HTERT RPE-1 (cell line): Measurements from ENCODE around the gene SMIM5.

Experiments
- in situ Hi-C: fragments of 300-500 bp; cut with MboI; formaldehyde crosslinking; loops from 4 replicates; pipeline ENCODE4 v1.14.3; 2020; ENCODE audit warnings: low sequenced_read_pairs

Gene SMIM5

DNA sequence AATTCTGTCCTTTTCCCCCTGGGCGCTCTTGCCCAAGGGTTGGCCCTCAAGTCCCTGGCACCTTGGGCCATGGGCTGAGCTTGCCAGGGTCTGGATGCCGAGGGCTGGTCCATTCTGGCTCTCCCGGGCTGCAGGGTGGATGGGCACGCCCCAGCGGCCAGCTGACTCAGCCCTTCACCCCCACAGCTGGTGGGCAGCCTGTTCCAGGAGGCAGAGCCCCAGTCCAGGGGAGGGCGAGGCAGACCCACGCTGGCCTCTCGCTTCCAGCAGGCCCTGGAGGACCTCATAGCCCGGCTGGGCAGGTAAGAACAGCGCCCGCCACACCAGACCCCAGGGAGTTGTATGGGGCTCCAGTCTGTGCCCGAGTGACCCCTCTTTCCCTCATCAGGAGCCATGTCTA, 30.6 kb upstream of the SMIM5 start:
- in situ Hi-C loops, result no loop called here

- in situ Hi-C loops, result no loop called here
Measured at GRCh38 chr17:75603123-75603522, 30.1 kb upstream of the SMIM5 start.

DNA sequence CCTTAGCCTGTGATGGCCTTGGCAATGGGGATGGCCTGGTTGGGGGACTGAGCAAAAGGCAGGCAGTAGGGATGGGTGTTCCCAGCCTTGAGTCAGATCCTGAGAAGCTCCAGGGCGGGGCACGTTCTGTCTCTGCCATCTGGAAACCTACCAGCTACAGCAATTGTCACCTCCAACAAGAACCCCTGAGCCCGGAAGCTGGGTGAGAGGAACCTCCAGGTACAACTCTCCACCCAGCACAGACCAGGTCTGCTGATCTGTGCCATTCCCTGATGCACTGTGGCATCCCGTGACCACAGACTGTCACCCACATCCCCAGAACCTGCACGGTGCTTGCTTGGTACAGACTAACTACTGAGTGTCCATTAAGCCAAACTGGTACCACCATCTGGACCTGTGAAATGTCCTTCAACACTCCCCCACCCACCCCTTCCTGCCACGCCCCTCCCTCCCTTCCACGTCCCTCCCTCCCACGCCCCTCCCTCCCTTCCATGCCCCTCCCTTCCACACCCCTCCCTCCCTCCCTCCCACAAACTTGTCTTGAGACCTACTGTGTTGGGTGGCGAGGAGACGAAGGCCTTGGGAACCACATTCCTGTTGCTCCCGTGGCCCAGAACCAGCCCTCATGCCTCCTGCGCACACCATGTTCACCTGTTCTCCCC, 29.1 kb upstream of the SMIM5 start:
- in situ Hi-C loops, result no loop called here

GRCh38 chr17:75605790-75606189, 27.4 kb upstream of the SMIM5 start:
- in situ Hi-C loops, result no loop called here

GRCh38 chr17:75607086-75607485, 26.1 kb upstream of the SMIM5 start:
- in situ Hi-C loops, result no loop called here

DNA sequence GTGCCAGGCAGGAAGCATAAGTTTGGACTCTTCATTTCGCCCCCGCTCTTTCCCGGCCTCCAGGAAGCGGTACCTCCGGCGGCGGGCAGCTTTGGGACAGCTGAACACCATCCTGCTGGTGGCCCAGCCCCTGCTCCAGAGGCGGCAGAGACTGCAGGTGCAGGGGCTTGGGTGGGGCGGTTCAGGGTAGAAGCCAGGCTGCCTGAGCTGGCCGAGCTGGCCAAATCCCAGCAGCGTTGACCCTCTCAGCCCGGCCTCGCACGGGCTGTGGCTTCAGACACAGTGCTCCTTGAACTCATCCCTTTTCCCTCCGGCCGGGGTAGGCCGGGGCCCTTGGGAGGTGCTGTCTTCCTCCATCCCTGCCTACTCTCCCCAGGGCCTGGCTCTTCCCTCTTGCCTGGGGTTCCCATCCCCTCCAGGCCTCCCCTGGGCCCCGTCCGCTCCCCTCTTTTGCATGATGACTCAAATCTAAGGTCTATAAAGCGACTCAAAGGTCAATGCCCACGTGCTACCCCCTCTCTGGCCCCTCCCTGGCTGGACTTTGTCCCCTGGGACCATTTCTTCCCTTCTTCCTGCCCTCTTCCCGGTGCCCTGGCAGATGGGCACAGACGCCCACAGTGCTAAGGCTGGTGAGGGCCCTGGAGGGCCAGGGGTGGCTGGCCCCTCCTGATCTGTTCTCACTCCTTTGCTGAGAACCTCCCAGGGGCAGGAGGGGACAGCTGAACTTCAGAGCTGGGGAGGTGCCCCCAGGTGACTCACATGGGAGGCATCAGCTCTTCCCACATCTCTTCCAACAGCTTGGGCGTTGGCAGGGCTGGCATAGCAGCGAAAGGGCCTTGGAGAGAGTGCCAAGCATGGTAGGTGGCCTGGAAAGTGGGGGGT, 22.9 kb upstream of the SMIM5 start:
- in situ Hi-C loops, result no loop called here

DNA sequence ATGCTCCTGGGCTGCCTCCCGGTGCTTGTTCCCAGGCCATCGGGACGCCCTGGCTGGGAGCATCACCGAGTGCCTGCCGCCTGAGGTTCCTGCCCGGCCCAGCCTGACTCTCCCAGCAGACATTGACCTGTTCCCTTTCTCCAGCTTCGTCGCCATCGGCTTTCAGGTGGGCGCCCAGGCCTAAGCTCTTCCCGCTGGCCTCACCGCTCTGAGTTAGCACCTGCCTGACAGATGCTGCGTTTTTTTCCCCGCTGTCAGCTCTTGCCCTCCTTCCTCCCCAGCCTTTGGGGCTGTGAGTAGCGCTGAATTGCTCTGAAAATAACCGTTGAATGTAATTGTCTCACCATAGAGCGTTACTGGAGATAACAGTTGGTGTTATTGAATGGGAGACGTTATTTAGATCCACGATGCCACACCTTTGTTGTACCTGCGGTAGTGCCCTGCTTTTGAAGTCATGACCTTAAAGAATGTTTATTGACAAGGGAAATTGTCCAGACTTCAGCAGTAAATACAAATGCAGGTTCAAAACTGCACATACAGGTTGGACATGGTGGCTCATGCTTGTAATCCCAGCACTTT, 21.3 kb upstream of the SMIM5 start:
- in situ Hi-C loops, result no loop called here

DNA sequence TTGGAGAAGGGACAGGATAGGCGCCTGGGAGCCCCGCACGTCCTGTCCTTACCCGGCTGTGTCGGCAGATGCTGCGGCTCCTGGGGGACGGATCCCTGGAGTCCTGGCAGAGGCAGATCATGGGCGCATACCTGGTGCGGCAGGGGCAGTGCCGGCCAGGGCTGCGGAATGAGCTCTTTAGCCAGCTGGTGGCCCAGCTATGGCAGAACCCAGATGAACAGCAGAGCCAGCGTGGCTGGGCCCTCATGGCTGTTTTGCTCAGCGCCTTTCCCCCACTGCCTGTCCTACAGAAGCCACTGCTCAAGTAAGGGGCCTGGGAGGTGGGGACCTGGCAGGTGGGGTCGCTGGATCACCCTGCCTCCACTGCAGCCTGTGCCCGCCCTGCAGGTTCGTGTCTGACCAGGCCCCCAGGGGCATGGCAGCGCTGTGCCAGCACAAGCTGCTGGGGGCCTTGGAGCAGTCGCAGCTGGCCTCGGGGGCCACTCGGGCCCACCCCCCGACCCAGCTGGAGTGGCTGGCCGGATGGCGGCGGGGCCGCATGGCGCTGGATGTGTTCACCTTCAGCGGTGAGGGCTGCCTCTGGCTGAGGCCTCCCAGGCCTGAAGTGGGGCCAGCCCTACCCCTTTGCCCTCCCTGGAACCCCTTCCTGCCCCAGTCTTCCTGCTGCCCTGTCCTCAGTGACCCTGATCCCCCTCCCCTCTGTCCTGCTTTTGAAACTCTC, 20.2 kb upstream of the SMIM5 start:
- in situ Hi-C loops, result no loop called here

- in situ Hi-C loops, result no loop called here
Measured at GRCh38 chr17:75614006-75614405, 19.2 kb upstream of the SMIM5 start.

DNA sequence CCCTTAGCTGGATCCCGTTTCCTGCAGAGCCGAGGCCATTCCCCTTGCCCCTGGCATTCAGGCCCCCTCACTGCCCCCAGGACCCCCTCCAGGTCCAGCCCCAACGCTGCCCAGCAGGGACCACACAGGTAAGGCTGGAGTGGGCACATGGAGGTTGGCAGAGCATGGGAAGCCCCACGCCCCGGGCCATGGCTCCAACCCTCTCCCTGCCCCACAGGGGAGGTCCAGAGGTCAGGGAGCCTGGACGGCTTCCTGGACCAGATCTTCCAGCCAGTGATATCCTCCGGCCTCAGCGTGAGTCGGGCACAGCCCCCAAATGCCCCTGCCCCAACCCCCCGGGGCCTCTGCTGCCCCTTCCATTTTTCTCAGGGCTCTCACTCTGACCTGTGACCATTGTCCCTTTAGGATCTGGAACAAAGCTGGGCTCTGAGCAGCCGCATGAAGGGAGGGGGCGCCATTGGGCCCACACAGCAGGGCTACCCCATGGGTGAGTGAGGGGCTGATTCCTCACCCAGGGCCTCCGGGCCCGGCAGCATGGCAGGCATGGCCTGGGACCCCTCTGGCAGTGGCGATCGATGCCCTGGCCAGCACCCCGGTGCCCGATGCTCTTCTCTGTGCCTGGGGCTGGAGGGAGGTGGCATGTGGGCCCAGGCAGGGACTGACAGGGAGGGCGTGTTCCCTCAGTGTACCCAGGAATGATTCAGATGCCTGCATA, 18.5 kb upstream of the SMIM5 start:
- in situ Hi-C loops, result no loop called here

DNA sequence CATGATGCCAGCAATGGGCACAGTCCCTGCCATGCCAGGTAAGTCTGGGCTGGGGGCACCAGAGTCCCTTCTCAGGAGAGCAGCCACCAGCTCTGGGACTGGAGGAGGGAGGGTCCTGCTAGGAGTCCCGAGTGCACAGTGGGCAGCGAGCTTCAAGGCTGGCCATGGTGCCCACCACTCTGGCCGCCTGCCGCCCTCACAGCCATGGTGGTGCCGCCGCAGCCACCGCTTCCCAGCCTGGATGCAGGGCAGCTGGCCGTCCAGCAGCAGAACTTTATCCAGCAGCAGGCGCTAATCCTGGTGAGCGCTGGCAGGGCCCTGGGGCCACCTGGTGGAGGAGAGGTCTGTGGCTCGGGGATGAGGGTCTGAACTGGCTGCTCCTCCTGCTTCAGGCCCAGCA, 17.9 kb upstream of the SMIM5 start:
- in situ Hi-C loops, result no loop called here

DNA sequence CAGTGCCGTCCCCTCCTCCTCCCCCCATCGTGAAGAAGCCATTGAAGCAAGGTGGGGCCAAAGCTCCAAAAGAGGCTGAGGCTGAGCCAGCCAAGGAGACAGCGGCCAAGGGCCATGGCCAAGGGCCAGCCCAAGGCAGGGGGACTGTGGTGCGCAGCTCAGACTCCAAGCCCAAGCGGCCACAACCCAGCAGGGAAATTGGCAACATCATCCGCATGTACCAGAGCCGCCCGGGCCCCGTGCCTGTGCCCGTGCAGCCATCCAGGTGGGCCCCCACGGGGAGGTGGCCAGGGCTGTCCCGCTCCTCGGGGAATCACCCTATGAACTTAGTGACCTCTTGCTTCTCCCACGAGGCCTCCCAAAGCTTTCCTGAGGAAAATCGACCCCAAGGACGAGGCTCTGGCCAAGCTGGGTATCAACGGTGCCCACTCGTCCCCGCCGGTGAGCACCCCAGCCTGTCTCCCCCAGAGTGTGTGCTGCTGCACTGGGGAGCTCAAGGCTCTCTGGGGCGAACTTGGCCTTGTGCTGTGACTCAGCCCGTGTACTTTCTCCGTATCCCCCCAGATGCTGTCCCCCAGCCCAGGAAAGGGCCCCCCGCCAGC, 16.6 kb upstream of the SMIM5 start:
- in situ Hi-C loops, result no loop called here

DNA sequence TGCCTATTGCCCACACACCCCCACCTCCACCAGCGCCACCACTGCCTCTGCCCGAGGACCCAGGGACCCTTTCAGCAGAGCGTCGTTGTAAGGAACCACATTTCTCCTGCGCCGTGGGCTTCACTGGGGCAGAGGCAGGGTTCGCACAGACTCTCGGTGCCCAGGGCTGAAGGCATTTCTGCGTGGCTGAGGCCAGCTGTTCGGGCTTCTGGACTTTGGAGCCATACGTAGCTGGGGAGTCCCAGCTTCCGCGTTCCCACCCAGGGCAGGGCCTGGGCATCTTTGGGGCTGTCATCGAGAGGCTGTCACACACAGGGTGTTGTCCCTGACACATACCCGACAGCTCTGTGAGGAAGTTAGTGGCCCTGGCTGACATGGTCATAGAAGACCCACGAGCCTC, 16.0 kb upstream of the SMIM5 start:
- in situ Hi-C loops, result no loop called here

GRCh38 chr17:75617675-75618074, 15.6 kb upstream of the SMIM5 start:
- in situ Hi-C loops, result no loop called here

DNA sequence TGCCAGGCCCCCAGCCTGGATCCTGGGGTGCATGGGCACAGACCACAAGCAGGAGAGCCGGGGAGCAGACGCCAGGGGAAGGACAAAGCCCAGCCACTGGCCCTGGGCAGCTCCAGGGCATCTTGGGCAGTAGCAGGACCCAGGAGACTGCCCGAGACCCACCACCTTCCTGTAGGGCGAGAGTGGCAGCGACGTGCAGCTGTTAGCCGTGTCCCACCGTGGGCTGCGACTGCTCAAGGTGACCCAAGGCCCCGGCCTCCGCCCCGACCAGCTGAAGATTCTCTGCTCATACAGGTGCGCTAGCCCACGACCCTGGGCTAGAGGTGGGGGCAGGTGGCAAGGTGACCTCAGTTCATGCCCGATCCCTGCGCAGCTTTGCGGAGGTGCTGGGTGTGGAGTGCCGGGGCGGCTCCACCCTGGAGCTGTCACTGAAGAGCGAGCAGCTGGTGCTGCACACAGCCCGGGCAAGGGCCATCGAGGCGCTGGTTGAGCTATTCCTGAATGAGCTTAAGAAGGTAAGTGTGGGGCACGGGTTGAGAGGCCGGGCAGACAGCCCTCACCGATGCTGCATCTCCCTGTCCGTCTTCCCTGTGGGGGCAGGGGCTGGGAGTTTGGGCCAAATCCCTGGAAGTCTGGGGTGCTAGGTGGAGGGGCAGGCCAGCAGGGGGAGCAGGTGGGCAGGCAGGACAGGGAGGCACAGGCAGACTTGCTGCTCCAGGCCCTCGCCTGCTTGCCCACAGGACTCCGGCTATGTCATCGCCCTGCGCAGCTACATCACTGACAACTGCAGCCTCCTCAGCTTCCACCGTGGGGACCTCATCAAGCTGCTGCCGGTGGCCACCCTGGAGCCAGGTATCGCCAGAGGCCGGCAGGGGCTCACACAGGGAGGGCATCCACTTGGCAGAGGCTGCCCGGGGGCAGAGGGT, 13.5 kb upstream of the SMIM5 start:
- in situ Hi-C loops, result no loop called here

DNA sequence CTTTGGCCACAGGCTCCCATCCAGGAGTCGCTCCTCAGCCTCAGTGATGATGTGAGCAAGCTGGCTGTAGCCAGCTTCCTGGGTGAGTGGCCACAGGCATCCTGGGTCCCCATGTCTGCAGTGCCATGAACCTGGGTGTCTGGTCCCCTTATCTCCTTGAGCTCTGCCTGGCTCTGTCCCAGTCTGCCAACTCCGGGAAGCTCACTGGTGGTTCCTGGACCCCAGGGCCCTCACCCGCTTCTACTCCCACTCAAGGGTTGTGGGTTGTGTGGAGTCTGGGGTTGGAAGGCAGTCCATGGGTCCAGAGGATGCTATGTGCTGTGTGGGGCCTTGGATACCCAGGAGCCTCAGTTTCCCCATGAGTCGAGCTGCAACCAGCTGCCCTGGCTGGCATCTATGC, 11.7 kb upstream of the SMIM5 start:
- in situ Hi-C loops, result no loop called here

- in situ Hi-C loops, result no loop called here
Measured at GRCh38 chr17:75622076-75622475, 11.2 kb upstream of the SMIM5 start.

GRCh38 chr17:75622771-75623273, 10.4 kb upstream of the SMIM5 start:
- in situ Hi-C loops, result no loop called here

GRCh38 chr17:75623386-75623785, 9.8 kb upstream of the SMIM5 start:
- in situ Hi-C loops, result no loop called here
